ENCODE measurements around the gene SEC61B.

DNA sequence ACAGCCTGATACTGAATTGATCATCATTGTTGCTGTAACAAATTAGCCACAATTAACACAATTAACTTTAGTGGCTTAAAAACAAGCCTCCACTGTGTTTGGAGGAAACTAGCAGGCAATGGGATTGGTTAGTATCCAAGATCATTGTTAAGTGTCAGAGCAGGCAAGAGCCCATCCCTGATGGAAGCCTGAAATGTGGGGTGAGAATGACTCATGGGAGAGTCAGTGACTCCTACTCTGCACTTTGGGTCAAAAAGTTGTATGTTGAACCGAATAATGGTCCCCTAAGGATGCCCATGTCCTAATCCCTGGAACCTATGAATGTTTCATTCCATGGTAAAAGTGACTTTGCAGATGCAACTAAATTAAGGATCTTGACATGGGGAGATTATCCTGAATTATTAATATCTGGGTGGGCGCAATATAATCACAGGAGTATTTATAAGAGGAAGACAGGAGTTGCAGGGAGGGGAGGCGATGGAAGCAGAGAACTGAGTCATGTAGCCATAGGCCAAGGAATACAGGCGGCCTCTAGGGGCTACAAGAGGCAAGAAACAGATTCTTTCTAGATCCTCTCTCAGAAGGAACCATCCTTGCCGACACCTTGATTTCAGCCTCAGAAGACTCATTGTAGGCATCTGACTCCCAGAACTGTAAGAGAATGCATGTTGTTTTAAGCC, 29.2 kb upstream of the SEC61B start:
- no peak for TF ChIP-seq ZNF274 (IDR thresholded peaks at IDR 0.05; ENCODE audit: low read depth, low read length)
- no peak for TF ChIP-seq YY1 (IDR thresholded peaks at IDR 0.05; ENCODE audit: insufficient read depth, insufficient read length)
